Astrocyte (in vitro differentiated cells and primary cell): ENCODE data around the gene CDC42BPG. TPM values are rescaled to one million over a fixed set of nuclear protein-coding genes. Genes with fewer than 3 reads are reported as not detected.
A peak's percentile ranks its signal among the peaks of the same experiment; 100 is the strongest.

Experiments
- DNase-seq: peaks from one replicate; pipeline ENCODE4 v3.0.0-alpha.2; 2010; ENCODE audit warnings: low read depth
- FAIRE-seq: peaks from 2 replicates; lab custom pipeline; 2011; peaks lifted over from hg19 to GRCh38; lab: Jason Lieb, UNC
- H2AFZ ChIP-seq: 2 replicates; pipeline ENCODE4 v1.6.0; 2012; ENCODE audit warnings: low read depth, low read length, inconsistent platforms
- H3K27ac ChIP-seq: 2 replicates; pipeline ENCODE4 v1.5.1; 2011; ENCODE audit warnings: low read depth, low read length, inconsistent platforms
- H3K27me3 ChIP-seq: 2 replicates; pipeline ENCODE4 v1.6.0; 2011; ENCODE audit warnings: low read length, inconsistent platforms; ENCODE audit not compliant: insufficient read depth
- H3K36me3 ChIP-seq: 2 replicates; pipeline ENCODE4 v1.5.1; 2011; ENCODE audit warnings: low read length, inconsistent platforms; ENCODE audit not compliant: insufficient read depth
- H3K4me1 ChIP-seq: 2 replicates; pipeline ENCODE4 v1.5.1; 2011; ENCODE audit warnings: low read length, inconsistent platforms; ENCODE audit not compliant: insufficient read depth
- H3K4me2 ChIP-seq: 2 replicates; pipeline ENCODE4 v1.6.0; 2012; ENCODE audit warnings: low read length, inconsistent platforms
- H3K4me3 ChIP-seq: 2 replicates; pipeline ENCODE4 v1.5.1; 2011; ENCODE audit warnings: low read depth, mild to moderate bottlenecking, low read length, inconsistent platforms; ENCODE audit not compliant: insufficient read depth
- H3K79me2 ChIP-seq: 2 replicates; pipeline ENCODE4 v1.6.0; 2012; ENCODE audit warnings: mild to moderate bottlenecking, low read length, inconsistent platforms; ENCODE audit not compliant: insufficient read depth
- H3K9ac ChIP-seq: 2 replicates; pipeline ENCODE4 v1.6.0; 2012; ENCODE audit warnings: mild to moderate bottlenecking, low read length, inconsistent platforms
- H3K9me3 ChIP-seq: 2 replicates; pipeline ENCODE4 v1.5.1; 2012; ENCODE audit warnings: low read depth, mild to moderate bottlenecking, low read length, inconsistent platforms; ENCODE audit not compliant: insufficient read depth
- H4K20me1 ChIP-seq: 2 replicates; pipeline ENCODE4 v1.6.0; 2012; ENCODE audit warnings: low read length, inconsistent platforms; ENCODE audit not compliant: insufficient read depth
- H3K27ac Mint-ChIP-seq: one replicate; pipeline ENCODE4 v1.8.0; 2021; ENCODE audit warnings: mild to moderate bottlenecking, mixed read lengths; ENCODE audit not compliant: unreplicated experiment
- H3K27me3 Mint-ChIP-seq: one replicate; pipeline ENCODE4 v1.8.0; 2021; ENCODE audit warnings: low read depth, mixed read lengths; ENCODE audit not compliant: unreplicated experiment
- H3K36me3 Mint-ChIP-seq: one replicate; pipeline ENCODE4 v1.8.0; 2021; ENCODE audit warnings: low read depth, mixed read lengths; ENCODE audit not compliant: unreplicated experiment
- H3K4me1 Mint-ChIP-seq: one replicate; pipeline ENCODE4 v1.8.0; 2021; ENCODE audit warnings: low read depth, mixed read lengths; ENCODE audit not compliant: unreplicated experiment
- H3K4me3 Mint-ChIP-seq: one replicate; pipeline ENCODE4 v1.8.0; 2021; ENCODE audit warnings: mild to moderate bottlenecking, moderate library complexity, mixed read lengths; ENCODE audit not compliant: unreplicated experiment
- H3K9me3 Mint-ChIP-seq: one replicate; pipeline ENCODE4 v1.8.0; 2021; ENCODE audit warnings: mild to moderate bottlenecking, mixed read lengths; ENCODE audit not compliant: unreplicated experiment
- CTCF ChIP-seq: IDR thresholded peaks from 2 replicates; pipeline ENCODE4 v1.5.1; 2011; ENCODE audit warnings: low read depth, mild to moderate bottlenecking, inconsistent platforms, low read length, moderate library complexity; ENCODE audit not compliant: insufficient read depth
- EZH2 ChIP-seq: IDR thresholded peaks from 2 replicates; pipeline ENCODE4 v1.6.1; 2012; ENCODE audit warnings: mild to moderate bottlenecking, low read length, inconsistent platforms; ENCODE audit not compliant: insufficient read depth
- total RNA-seq: library from RNA; stranded (reverse); gene quantifications from 2 replicates; pipeline ENCODE4 v1.2.1, GENCODE V29; 2021

CDC42BPG gene
- total RNA-seq, 1 donor from 2014 or later, result 4.6 TPM

GRCh38 chr11:64888729-64889511 is 44.5 kb upstream of the CDC42BPG start:
- TF ChIP-seq EZH2 (no peak), CTCF (no peak)
- Histone ChIP-seq H3K27ac (no peak overlapping the region), H3K9me3 (no peaks in the 10 kb centered on the region), H3K9ac (no peak overlapping the region), H4K20me1 (no peaks in the 10 kb centered on the region), H3K79me2 (no peaks in the 10 kb centered on the region), H3K4me1 (peaks cover 8% of the 10 kb centered on the region), H3K4me2 (no peak overlapping the region), H3K4me3 (no peak overlapping the region), H3K27me3 (no peaks in the 10 kb centered on the region), H3K36me3 (no peaks in the 10 kb centered on the region), H2AFZ (peak overlapping the region; percentile 26)
- peaks cover 14% of the 10 kb centered on the region for H3K4me1 Mint-ChIP-seq
- no peak for DNase-seq
- no peak for FAIRE-seq
- no peak overlapping the region for H3K27ac Mint-ChIP-seq
- peaks cover 6% of the 10 kb centered on the region for H3K27me3 Mint-ChIP-seq
- no peaks in the 10 kb centered on the region for H3K9me3 Mint-ChIP-seq
- H3K36me3 Mint-ChIP-seq, result peaks cover 2% of the 10 kb centered on the region
- no peak overlapping the region for H3K4me3 Mint-ChIP-seq

GRCh38 chr11:64888406-64888728 is 43.9 kb upstream of the CDC42BPG start:
- peak overlapping the region; percentile 52 for H3K9ac ChIP-seq

More at GRCh38 chr11:64888406-64888728, 43.9 kb upstream of the CDC42BPG start:
- TF ChIP-seq EZH2, result no peak
- no peak for TF ChIP-seq CTCF
- no peak for DNase-seq
- H3K27ac Mint-ChIP-seq, result no peak overlapping the region
- H3K79me2 ChIP-seq, result no peaks in the 10 kb centered on the region
- peaks cover 2% of the 10 kb centered on the region for H3K36me3 Mint-ChIP-seq
- no peaks in the 10 kb centered on the region for H3K27me3 ChIP-seq
- peaks cover 14% of the 10 kb centered on the region for H3K4me1 Mint-ChIP-seq
- no peak overlapping the region for H3K27ac ChIP-seq
- H3K4me2 ChIP-seq, result peak overlapping the region; percentile 85
- no peak for FAIRE-seq
- peaks cover 8% of the 10 kb centered on the region for H3K4me1 ChIP-seq
- no peaks in the 10 kb centered on the region for H3K9me3 Mint-ChIP-seq
- peak overlapping the region; percentile 79 for H3K4me3 Mint-ChIP-seq
- H3K27me3 Mint-ChIP-seq, result peaks cover 7% of the 10 kb centered on the region
- H3K9me3 ChIP-seq, result no peaks in the 10 kb centered on the region
- no peaks in the 10 kb centered on the region for H3K36me3 ChIP-seq
- H4K20me1 ChIP-seq, result no peaks in the 10 kb centered on the region
- H2AFZ ChIP-seq, result peak overlapping the region; percentile 99
- peak overlapping the region; percentile 38 for H3K4me3 ChIP-seq
